HEK293T (cell line): ENCODE measurements around the gene FIS1.

Experiments
- BHLHE40 ChIP-seq: fragments of 450-650 bp; IDR thresholded peaks from 2 replicates; pipeline ENCODE4 v1.6.1; 2016; ENCODE audit warnings: mild to moderate bottlenecking, moderate library complexity, borderline replicate concordance
- CTBP1 ChIP-seq: fragments of 450-650 bp; IDR thresholded peaks from 2 replicates; pipeline ENCODE4 v1.6.1; 2016; ENCODE audit warnings: borderline replicate concordance
- ELF4 ChIP-seq: fragments of 450-650 bp; IDR thresholded peaks from 2 replicates; pipeline ENCODE4 v1.6.1; 2017; ENCODE audit warnings: antibody characterized with exemption
- FOXA1 ChIP-seq: fragments of 450-650 bp; IDR thresholded peaks from 2 replicates; pipeline ENCODE4 v1.6.1; 2016; ENCODE audit warnings: mild to moderate bottlenecking
- FOXK2 ChIP-seq: fragments of 450-650 bp; IDR thresholded peaks from 2 replicates; pipeline ENCODE4 v1.6.1; 2016; ENCODE audit warnings: mild to moderate bottlenecking
- FOXM1 ChIP-seq: fragments of 450-650 bp; IDR thresholded peaks from 2 replicates; pipeline ENCODE4 v1.6.1; 2017; ENCODE audit warnings: mild to moderate bottlenecking, borderline replicate concordance
- HDGF ChIP-seq: fragments of 450-650 bp; IDR thresholded peaks from 2 replicates; pipeline ENCODE4 v1.6.1; 2017; ENCODE audit warnings: antibody characterized with exemption, borderline replicate concordance
- NFRKB ChIP-seq: fragments of 450-650 bp; IDR thresholded peaks from 2 replicates; pipeline ENCODE4 v1.6.1; 2016; ENCODE audit warnings: mild to moderate bottlenecking, moderate library complexity
- SP1 ChIP-seq: fragments of 450-650 bp; IDR thresholded peaks from 2 replicates; pipeline ENCODE4 v1.6.1; 2017
- SUZ12 ChIP-seq: fragments of 450-650 bp; IDR thresholded peaks from 2 replicates; pipeline ENCODE4 v1.6.1; 2016; ENCODE audit warnings: mild to moderate bottlenecking
- TARDBP ChIP-seq: fragments of 450-650 bp; IDR thresholded peaks from 2 replicates; pipeline ENCODE4 v1.6.1; 2016
- ZNF384 ChIP-seq: fragments of 450-650 bp; IDR thresholded peaks from 2 replicates; pipeline ENCODE4 v1.6.1; 2016
- TF ChIP-seq, protein P1 (sequence below): fragments of 450-650 bp; IDR thresholded peaks from 2 replicates; pipeline ENCODE4 v1.6.1; 2016

GRCh38 chr7:101235522-101235921, 9.4 kb downstream of the FIS1 start:
- no peak for TF ChIP-seq BHLHE40
- no peak for TF ChIP-seq NFRKB
- TF ChIP-seq ELF4: no peak
- no peak for TF ChIP-seq FOXA1
- no peak for TF ChIP-seq CTBP1
- TF ChIP-seq FOXM1: no peak
- TF ChIP-seq, protein P1, sequence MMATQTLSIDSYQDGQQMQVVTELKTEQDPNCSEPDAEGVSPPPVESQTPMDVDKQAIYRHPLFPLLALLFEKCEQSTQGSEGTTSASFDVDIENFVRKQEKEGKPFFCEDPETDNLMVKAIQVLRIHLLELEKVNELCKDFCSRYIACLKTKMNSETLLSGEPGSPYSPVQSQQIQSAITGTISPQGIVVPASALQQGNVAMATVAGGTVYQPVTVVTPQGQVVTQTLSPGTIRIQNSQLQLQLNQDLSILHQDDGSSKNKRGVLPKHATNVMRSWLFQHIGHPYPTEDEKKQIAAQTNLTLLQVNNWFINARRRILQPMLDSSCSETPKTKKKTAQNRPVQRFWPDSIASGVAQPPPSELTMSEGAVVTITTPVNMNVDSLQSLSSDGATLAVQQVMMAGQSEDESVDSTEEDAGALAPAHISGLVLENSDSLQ: no peak
- no peak for TF ChIP-seq ZNF384
- TF ChIP-seq TARDBP: no peak
- no peak for TF ChIP-seq FOXK2
- no peak for TF ChIP-seq SUZ12
- no peak for TF ChIP-seq HDGF
- no peak for TF ChIP-seq SP1
